Ammon's horn (tissue), 1 donor: Measurements from ENCODE around the gene CD300C.
"Not testable (repeated sequence)": the region's sequence is repeated elsewhere in the genome, so short reads cannot be mapped to it uniquely, and the experiment has no call there.

ENCODE experiments used
- DNase-seq: peaks from one replicate; pipeline ENCODE4 v3.0.0-alpha.2; 2016; ENCODE audit warnings: low spot score

CD300C gene

GRCh38 chr17:74545843-74546230 is at the start of gene CD300C:
Gene CD300C, minus strand, starts transcription at chr17:74546115. Its CDS starts 333 bp downstream, at chr17:74545782.
- peak; percentile 64 for DNase-seq

GRCh38 chr17:74595037-74595750 is 49.3 kb upstream of the CD300C start:
- DNase-seq = no peak

- DNase-seq = no peak
Observed at GRCh38 chr17:74592087-74592990, 46.4 kb upstream of the CD300C start, which contains the start of gene CD300LD. Gene CD300LD, minus strand, starts transcription at chr17:74592283. Its CDS starts 81 bp downstream, at chr17:74592202.

- no peak for DNase-seq
Observed at GRCh38 chr17:74591503-74591902, 45.6 kb upstream of the CD300C start.

DNA sequence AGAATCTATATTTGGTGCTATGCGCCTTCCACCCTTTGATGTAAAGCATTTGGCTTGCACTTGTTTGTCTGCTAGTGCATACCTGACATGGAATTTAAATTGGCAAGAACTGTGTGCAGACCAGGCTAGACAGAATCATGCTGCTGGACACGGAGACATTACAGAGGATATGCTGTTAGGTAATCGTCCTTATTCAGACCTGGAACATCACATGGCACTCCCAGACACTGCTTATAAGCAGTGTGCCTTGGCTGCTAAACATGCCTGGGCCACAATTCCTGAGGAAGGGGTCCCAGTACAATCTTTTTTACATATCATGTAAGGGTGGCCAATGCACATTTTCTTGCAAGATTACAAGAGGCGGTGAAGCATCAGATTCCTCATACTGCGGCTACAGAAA is 39.8 kb upstream of the CD300C start:
- DNase-seq = no peak

DNA sequence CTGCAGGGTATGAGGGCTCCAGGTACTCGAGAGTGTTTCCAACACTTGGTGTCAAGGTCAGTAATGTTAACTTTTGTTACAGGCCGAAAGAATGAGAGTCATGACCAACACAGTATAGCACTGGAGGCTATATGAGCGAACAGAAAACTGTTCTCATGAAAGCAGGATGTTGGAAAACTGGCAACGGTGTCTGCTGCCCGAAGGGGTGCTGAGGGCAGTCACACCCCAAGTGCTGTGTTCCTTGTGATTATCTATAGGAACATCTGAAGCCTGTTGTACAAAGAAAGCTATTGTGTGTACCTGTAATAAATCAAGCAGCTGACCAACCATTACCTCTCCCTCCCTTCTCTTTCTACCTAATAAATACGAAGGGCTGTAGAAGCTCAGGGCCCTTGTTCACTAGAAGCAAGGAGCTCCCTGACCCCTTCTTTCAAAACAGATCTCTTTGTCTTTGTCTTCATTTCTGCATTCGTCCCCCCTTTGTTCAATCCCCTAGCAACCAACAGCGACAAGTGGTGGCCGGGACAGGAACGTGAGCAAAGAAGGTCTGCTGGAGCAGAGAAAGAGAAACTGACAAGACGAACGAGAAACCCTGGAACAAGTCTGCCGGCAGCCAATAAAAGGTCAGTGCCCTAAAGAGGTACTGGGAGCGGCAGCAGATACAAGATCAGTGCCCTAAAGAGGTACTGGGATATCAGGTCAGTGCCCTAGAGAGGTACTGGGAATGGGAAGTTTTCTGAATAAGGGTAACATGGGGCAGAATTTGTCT is 38.6 kb upstream of the CD300C start:
- DNase-seq = no peak

DNA sequence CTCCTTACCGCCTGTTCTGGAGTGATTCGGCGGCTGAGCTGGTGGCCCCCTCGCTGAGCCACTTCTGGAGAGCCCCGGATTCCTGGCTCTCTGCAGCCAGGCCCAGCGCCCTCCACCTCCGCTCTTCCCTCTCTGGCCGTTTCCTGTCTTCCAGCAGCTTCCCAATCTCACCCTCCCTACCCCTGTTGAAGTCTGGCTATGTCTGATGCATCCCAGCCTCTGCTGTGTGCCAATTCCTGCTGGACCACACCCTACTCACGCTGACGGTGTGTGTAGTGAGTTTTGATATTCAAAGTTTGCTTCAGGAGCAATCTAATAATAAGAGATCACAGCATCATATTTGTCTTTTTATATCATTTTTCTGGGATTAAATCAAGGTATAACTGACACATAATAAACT is 36.7 kb upstream of the CD300C start:
- no peak for DNase-seq

- DNase-seq = no peak
Observed at GRCh38 chr17:74579900-74580299, 34.0 kb upstream of the CD300C start.

- DNase-seq = no peak
Observed at GRCh38 chr17:74578979-74579378, 33.1 kb upstream of the CD300C start.

- no peak for DNase-seq
Observed at GRCh38 chr17:74574489-74575142, 28.7 kb upstream of the CD300C start.

- not testable (repeated sequence) for DNase-seq
Observed at GRCh38 chr17:74573635-74574034, 27.7 kb upstream of the CD300C start.

- DNase-seq = no peak
Observed at GRCh38 chr17:74573169-74573568, 27.3 kb upstream of the CD300C start.

DNA sequence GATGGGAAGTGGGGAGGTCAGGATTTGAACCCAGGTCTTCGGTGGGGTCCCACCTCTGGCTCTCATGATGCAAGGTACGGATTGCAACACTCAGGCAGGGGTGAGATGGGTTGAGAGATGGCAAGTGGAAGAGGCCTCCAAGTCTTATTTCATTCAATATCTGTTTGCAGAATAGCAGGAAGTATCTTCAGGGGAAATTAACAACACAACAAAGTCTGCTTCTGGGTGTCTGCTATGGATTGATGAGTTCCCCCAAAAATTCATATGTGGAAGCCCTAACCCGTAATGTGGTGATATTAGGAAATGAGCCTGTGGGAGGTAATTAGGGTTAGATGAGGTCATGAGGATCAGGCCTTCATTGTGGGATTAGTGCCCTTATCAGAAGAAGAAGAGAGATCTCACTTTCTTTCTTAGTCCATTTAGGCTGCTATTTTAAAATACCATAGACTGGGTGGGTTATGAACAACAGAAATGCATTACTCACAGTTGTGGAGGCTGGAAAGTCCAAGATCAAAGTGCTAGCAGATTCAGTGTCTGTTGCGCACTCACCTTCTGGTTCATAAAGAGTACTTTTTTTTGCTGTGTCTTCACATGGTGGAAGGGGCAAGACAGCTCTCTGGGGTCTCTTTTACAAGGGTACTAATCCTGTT is 25.8 kb upstream of the CD300C start:
- DNase-seq = no peak

DNA sequence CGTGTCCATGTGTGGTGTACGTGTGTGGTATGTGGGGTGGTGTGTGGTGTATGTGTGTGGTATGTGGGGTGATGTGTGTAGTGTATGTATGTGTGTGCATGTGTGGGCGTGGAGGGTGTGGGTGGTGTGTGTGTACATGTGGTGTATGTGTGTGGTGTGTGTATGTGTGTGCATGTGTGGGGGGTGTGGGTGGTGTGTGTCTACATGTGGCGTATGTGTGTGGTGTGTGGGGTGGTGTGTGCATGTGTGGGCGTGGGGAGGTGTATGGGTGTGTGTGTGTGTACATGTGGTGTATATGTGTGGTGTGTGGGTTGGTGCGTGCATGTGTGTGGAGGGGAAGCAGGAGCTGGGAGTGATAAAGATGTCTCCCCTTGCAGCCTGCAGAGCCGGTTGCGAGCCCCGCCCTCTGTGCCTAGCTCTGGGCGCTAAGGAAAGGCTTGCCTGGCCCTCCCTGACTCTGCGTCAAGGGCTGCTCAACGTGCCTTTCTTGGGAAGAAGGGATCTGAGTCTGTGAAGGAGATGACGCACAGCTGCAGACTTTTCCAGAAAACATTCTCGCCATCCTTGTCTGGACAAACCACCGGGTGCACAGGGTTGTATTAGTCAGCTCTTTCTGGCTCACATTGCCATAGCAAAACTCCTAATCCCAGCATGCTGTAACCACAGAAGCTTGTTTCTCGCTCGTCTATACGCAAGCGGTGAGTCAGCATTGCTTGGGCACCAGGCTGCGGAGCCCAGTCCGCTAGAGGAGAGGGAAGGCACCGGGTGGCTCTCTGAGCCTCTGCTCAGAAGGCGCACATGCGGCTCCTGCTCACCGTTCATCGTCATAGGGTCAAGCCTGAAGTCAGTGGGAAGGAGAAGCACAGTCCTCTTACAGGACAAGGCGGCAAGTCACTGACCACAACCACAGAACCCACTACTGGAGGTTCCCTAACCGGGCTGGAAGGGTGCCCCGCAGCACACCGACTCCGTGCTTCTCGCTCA is 23.4 kb upstream of the CD300C start:
- peak; percentile 84 for DNase-seq

DNA sequence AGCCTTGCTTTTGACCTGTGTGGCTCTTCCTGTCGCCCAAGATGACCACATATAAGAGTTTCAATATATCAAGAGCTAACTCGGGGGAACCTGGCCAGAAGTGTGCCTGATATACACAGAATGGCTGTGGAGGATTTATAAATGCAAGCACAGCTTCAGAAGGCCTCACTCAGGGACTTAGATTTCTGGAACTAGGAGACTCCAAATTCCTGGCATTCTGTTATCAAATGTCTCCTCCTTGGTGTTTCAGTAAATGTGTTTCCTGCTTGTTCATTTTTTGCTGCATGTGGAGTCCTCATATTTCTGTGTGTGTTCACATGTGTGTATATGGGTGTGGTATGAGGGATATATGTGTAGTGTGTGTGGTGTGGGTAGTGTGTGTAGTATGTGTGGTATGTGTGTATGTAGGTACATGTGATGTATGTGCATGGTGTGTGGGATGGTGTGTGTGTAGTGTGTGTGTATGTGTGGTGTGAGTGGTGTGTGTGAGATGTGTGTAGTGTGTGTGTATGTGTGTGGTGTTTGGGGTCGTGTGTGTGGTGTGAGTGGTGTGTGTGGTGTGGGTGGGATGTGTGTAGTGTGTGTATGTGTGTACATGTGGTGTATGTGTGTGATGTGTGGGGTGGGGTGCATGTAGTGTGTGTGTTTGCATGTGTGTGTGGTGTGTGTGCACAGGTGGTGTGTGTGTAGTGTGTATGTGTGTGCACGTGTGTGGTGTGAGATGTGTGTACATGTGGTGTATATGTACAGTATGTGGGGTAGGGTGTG is 22.4 kb upstream of the CD300C start:
- no peak for DNase-seq

DNA sequence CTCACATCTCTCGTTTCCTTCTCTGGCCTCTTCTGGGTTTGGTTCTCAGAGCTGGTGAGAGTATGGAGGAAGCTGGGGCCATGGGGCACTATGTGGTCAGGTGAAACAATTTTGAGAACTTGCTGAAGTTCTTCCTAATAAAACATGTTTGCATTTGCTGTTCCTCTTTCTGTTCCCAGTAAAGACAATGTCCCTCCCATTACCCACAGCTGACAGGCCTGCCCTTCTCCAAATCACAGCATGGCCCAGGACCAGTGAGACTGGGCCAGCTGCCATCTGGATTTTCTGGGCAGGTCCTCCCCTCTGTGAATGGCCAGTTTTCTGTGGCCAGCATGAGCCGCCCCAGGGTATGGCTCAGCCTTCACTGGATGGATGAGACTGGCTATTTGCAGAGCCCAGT is 21.5 kb upstream of the CD300C start, which contains the start of gene CD300H:
CD300H (minus strand) TSS at position 113 of the 400 bp plus-strand sequence.
- DNase-seq = peak; percentile 70

DNA sequence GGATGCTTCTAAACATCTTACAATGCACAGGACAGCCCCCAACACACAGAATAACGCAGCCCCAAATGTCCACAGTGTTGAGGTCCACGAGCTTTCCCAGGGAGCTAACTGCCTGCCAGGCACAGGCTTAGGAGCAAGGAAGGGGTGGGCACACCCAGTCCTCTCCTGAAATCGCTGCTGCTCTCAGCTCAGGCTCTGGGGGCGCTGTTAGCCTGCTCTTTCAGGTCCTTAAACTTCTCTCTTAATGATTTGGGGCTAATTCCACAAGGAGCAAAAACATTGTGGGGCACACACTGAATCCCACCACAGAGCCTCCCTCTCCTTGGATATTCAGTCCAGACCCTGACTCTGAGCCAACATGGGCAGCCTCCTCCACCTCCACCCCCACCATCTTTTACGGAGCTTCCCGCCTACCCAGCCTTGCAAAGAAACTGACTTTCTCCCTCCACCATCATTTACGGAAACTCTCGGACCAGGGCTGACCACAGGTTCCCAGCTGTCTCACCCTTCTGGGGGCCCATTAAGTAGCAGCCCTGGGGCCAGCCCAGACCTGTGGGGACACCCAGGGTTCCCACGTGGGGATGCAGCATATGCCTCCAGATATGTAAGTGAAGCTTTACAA is 20.3 kb upstream of the CD300C start:
- DNase-seq = peak; percentile 54

DNA sequence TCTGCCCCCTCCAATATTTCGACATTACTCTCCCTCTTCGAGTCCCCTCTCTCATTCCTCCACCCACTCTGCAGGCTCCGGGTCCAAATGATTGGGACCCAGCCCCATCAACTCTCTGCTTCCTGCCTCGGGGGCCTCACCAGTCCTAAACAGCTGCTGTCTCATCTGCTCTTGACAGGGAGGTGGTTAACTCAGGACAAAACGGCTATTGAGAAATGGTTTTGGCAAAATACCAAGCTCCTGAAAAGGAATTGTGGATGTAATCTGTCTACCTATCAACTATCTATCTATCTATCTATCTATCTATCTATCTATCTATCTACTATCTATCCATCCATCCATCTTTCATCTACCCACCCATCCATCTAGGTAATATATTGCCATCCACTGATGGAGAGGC is 19.2 kb upstream of the CD300C start:
- DNase-seq = no peak

GRCh38 chr17:74563358-74563757 is 17.4 kb upstream of the CD300C start:
- DNase-seq = no peak
